Measurements from ENCODE around the gene HADHA.

Gene HADHA

DNA sequence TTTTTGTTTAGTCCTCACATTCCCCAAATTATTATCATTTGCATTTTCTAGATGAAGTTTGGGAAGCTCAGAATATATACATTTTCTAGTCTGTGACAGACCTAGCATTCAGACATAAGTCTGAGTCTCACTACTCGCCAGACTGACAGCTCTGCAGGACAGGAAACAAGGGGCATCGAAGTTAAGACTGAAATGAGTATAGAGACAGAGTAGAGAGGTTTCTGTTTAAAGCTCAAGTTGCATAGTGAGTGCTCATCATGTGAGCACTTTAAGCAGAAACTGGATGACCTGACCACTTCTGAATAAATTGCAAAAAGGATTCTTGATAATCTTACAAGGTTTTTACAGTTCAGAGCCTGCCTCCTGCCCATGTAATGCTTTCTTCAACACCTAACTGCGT lies 1.4 kb upstream of the HADHA start:
- DNase-seq (ENCODE audit: low read depth), result peak; percentile 49
- no peak for TF ChIP-seq CTCF (conservative IDR thresholded peaks at IDR 0.05; ENCODE audit: low read depth, low read length)
- peak overlapping the region; percentile 98 for H3K4me3 ChIP-seq (ENCODE audit: low read depth, low read length)

- peak overlapping the region; percentile 98 for H3K4me3 ChIP-seq (ENCODE audit: low read depth, low read length)
- peak; percentile 38 for DNase-seq (ENCODE audit: low read depth)
- TF ChIP-seq CTCF (conservative IDR thresholded peaks at IDR 0.05; ENCODE audit: low read depth, low read length), result no peak
Observed at GRCh38 chr2:26245231-26245732, 850 bp upstream of the HADHA start.

DNA sequence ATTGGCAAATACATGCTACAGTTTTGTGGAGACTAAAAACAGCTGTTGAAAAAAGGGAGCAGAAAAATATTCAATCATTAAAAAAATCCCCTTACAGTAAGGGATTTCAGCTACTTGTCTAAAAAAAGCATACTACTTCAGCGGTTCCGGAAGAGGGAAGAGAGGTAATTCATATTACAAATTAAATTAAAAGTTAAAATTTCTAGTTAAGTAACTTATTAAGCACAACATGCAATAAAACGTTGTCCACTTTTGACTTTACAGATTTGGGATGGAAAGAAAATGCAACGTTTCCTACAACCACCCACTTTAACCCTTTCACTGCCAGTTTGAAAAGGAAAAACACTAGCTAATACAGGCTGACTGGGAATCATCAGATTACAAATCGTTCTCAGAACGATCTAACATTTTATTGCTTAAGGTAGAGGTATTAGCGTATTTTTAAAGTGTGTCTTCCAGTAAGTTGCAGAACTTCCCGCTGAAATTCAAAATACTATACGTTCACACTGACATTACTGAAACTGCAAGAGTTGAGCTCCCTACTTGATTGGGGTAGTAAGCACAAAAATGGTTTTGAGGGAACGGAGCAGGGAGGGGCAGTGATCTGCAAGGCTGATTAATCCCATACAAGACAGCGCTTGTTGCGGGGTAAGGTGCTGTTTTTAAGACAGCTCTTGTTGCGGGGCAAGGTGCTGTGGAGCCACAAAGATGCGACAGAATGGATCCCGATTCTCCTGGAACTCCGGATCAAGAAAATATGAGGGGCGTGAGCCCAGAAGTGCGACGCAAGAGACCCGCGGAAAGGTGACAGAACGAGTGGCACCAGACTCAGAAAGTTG lies 743 bp downstream of the HADHA start:
- TF ChIP-seq CTCF (conservative IDR thresholded peaks at IDR 0.05; ENCODE audit: low read depth, low read length), result no peak
- H3K4me3 ChIP-seq (ENCODE audit: low read depth, low read length), result peak overlapping the region; percentile 98
- DNase-seq (ENCODE audit: low read depth), result peak; percentile 53

- TF ChIP-seq CTCF (conservative IDR thresholded peaks at IDR 0.05; ENCODE audit: low read depth, low read length), result no peak
- H3K4me3 ChIP-seq (ENCODE audit: low read depth, low read length), result no peak overlapping the region
- no peak for DNase-seq (ENCODE audit: low read depth)
Observed at GRCh38 chr2:26241928-26242436, 2.5 kb downstream of the HADHA start.

GRCh38 chr2:26238311-26238958 lies 6.0 kb downstream of the HADHA start:
- TF ChIP-seq CTCF (conservative IDR thresholded peaks at IDR 0.05; ENCODE audit: low read depth, low read length), result no peak
- no peak overlapping the region for H3K4me3 ChIP-seq (ENCODE audit: low read depth, low read length)
- peak; percentile 65 for DNase-seq (ENCODE audit: low read depth)

DNA sequence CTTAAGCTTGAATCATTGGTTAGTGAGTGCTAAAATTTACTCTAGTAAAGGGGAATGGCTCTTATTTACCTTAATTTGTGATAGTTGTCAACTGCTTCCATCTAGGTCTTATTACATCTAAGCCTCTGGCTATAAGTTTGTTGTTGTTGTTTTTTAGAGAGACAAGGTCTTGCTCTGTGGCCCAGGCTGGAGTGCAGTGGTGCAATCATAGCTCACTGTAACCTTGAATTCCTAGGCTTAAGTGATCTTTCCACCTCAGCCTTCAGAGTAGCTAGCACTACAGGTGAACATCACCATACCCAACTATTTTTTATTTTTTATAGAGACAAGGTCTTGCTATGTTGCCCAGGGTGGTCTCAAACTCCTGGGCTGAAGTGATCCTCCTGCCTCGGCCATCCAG lies 6.6 kb downstream of the HADHA start:
- DNase-seq (ENCODE audit: low read depth), result no peak
- no peak overlapping the region for H3K4me3 ChIP-seq (ENCODE audit: low read depth, low read length)
- no peak for TF ChIP-seq CTCF (conservative IDR thresholded peaks at IDR 0.05; ENCODE audit: low read depth, low read length)

Measured in choroid plexus epithelial cell (primary cell).